Astrocyte of the hippocampus (primary cell): ENCODE data around the gene PTPRCAP.

Source experiments
- DNase-seq: peaks from one replicate; pipeline ENCODE4 v3.0.0; 2011; ENCODE audit warnings: low read depth, low spot score

The PTPRCAP gene

GRCh38 chr11:67441098-67441563 is 3.6 kb upstream of the PTPRCAP start:
- no peak for DNase-seq

GRCh38 chr11:67440229-67441097 is 3.0 kb upstream of the PTPRCAP start:
- DNase-seq = no peak

- DNase-seq = no peak
Measured at GRCh38 chr11:67439321-67440228, 2.1 kb upstream of the PTPRCAP start.

GRCh38 chr11:67438158-67438902 is 848 bp upstream of the PTPRCAP start:
- no peak for DNase-seq

GRCh38 chr11:67437809-67438157 is 301 bp upstream of the PTPRCAP start:
- no peak for DNase-seq

GRCh38 chr11:67436459-67437081 is 912 bp downstream of the PTPRCAP start:
- no peak for DNase-seq

GRCh38 chr11:67435727-67436458 is 1.6 kb downstream of the PTPRCAP start:
- DNase-seq = no peak

- DNase-seq = no peak
Measured at GRCh38 chr11:67435031-67435726, 2.3 kb downstream of the PTPRCAP start.

- DNase-seq = no peak
Measured at GRCh38 chr11:67434395-67434881, 3.0 kb downstream of the PTPRCAP start.

- DNase-seq = no peak
Measured at GRCh38 chr11:67433536-67434394, 3.7 kb downstream of the PTPRCAP start.

GRCh38 chr11:67432655-67433349 is 4.7 kb downstream of the PTPRCAP start:
- DNase-seq = no peak

GRCh38 chr11:67431346-67432249 is 5.9 kb downstream of the PTPRCAP start:
- DNase-seq = no peak

- no peak for DNase-seq
Measured at GRCh38 chr11:67429722-67430121, 7.8 kb downstream of the PTPRCAP start.

- DNase-seq = no peak
Measured at GRCh38 chr11:67429038-67429668, 8.3 kb downstream of the PTPRCAP start.

GRCh38 chr11:67428052-67429001 is 9.2 kb downstream of the PTPRCAP start, which contains the start of gene RPS6KB2:
RPS6KB2 (plus strand) TSS chr11:67428494; CDS start chr11:67428546, 52 bp downstream.
- DNase-seq = peak; percentile 99
